ENCODE data around the gene MEF2A.

MEF2A gene

DNA sequence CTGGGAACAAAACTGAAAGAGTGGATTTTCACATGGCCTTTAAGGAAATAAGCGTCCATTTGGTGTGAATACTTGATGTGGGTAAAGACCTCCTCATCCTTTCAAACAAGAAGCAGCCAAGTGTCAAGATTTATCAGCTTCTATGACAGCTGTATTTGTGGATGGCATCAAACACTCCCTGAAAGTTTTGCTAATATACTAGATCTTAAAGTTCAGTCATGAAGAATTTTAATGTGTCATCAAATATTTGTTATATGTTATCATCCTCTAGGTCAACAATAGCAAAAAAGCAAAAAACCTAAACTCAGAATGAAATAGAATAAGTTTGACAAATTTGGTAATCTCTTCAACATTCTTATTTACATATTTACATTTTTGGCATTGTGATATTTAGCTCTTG lies 196.5 kb downstream of the MEF2A start:
- Histone ChIP-seq H3K27ac (no peak overlapping the region), H3K4me1 (no peaks in the 10 kb centered on the region), H3K9me3 (ENCODE audit: control insufficient read depth, low read length) (no peaks in the 10 kb centered on the region), H3K4me3 (ENCODE audit: low read depth, low read length) (no peak overlapping the region), H3K27me3 (ENCODE audit: control insufficient read depth, insufficient read depth, low read length) (no peaks in the 10 kb centered on the region), H2AFZ (no peak overlapping the region), H3K9ac (no peak overlapping the region), H3K4me2 (ENCODE audit: low read length) (no peak overlapping the region), H3K36me3 (ENCODE audit: control insufficient read depth, insufficient read depth, low read length) (no peaks in the 10 kb centered on the region), H3K79me2 (no peaks in the 10 kb centered on the region)
- TF ChIP-seq, protein P1, sequence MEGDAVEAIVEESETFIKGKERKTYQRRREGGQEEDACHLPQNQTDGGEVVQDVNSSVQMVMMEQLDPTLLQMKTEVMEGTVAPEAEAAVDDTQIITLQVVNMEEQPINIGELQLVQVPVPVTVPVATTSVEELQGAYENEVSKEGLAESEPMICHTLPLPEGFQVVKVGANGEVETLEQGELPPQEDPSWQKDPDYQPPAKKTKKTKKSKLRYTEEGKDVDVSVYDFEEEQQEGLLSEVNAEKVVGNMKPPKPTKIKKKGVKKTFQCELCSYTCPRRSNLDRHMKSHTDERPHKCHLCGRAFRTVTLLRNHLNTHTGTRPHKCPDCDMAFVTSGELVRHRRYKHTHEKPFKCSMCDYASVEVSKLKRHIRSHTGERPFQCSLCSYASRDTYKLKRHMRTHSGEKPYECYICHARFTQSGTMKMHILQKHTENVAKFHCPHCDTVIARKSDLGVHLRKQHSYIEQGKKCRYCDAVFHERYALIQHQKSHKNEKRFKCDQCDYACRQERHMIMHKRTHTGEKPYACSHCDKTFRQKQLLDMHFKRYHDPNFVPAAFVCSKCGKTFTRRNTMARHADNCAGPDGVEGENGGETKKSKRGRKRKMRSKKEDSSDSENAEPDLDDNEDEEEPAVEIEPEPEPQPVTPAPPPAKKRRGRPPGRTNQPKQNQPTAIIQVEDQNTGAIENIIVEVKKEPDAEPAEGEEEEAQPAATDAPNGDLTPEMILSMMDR (IDR thresholded peaks at IDR 0.05): no peak

- Histone ChIP-seq H3K79me2 (no peaks in the 10 kb centered on the region), H2AFZ (no peak overlapping the region), H3K27me3 (ENCODE audit: control insufficient read depth, insufficient read depth, low read length) (no peaks in the 10 kb centered on the region), H3K36me3 (ENCODE audit: control insufficient read depth, insufficient read depth, low read length) (no peaks in the 10 kb centered on the region), H3K4me1 (no peaks in the 10 kb centered on the region), H3K4me3 (ENCODE audit: low read depth, low read length) (no peak overlapping the region), H3K9ac (no peak overlapping the region), H3K27ac (no peak overlapping the region), H3K4me2 (ENCODE audit: low read length) (no peak overlapping the region), H3K9me3 (ENCODE audit: control insufficient read depth, low read length) (no peaks in the 10 kb centered on the region)
- TF ChIP-seq, protein P1 (IDR thresholded peaks at IDR 0.05): no peak
Observed at GRCh38 chr15:99763827-99764226, 198.0 kb downstream of the MEF2A start.

GRCh38 chr15:99764522-99764921 lies 198.7 kb downstream of the MEF2A start:
- Histone ChIP-seq H2AFZ (no peak overlapping the region), H3K4me2 (ENCODE audit: low read length) (no peak overlapping the region), H3K4me1 (no peaks in the 10 kb centered on the region), H3K36me3 (ENCODE audit: control insufficient read depth, insufficient read depth, low read length) (no peaks in the 10 kb centered on the region), H3K79me2 (no peaks in the 10 kb centered on the region), H3K9ac (no peak overlapping the region), H3K27me3 (ENCODE audit: control insufficient read depth, insufficient read depth, low read length) (no peaks in the 10 kb centered on the region), H3K4me3 (ENCODE audit: low read depth, low read length) (no peak overlapping the region), H3K27ac (no peak overlapping the region), H3K9me3 (ENCODE audit: control insufficient read depth, low read length) (no peaks in the 10 kb centered on the region)
- TF ChIP-seq, protein P1 (IDR thresholded peaks at IDR 0.05): no peak

Measured in parathyroid adenoma (tissue), 2 donors.